ENCODE measurements around the gene PITHD1.
A peak's percentile ranks its signal among the peaks of the same experiment; 100 is the strongest.
"Not testable (repeated sequence)": the region's sequence is repeated elsewhere in the genome, so short reads cannot be mapped to it uniquely, and the experiment has no call there.

Gene PITHD1, protein sequence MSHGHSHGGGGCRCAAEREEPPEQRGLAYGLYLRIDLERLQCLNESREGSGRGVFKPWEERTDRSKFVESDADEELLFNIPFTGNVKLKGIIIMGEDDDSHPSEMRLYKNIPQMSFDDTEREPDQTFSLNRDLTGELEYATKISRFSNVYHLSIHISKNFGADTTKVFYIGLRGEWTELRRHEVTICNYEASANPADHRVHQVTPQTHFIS

DNA sequence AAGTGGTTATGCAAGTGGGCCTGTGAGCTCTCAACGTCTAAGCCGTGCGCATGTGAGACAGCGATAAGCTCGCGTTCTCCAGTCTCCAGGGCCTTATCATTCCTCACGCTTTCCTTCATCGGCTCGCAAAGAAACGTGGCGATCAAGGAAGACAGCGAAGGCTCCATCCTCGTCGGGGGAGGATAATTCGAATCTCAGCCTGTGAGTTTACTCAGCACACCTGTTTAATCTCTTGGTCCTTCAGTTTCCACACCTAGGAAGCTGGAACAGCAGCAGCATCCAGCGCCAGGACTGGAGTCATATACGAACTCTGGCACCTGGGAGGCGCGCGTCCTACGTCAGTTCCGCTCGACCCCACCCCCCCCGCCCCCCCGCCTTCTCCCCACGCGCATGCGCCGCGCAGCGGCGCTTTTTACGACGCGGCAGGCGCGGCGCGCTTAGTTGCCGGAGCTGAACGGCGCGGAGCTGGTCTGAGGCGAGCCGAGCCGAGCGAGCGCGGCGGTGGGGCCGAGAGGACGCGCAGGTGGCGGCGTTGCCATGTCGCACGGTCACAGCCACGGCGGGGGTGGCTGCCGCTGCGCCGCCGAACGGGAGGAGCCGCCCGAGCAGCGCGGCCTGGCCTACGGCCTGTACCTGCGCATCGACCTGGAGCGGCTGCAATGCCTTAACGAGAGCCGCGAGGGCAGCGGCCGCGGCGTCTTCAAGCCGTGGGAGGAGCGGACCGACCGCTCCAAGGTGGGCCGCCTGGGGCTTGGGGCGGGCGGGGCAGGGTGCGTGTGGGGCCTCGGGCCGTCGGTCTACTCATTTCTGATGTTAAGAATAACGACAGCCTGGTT lies at the start of gene PITHD1:
Gene PITHD1 (plus strand): TSS at position 440 of the 836 bp plus-strand sequence. CDS start 98 bp downstream, at position 538.
- peak; percentile 88 for DNase-seq

GRCh38 chr1:23732363-23733224 lies 45.6 kb upstream of the PITHD1 start:
- DNase-seq = no peak

- DNase-seq = not testable (repeated sequence)
Observed at GRCh38 chr1:23733281-23733680, 44.9 kb upstream of the PITHD1 start.

DNA sequence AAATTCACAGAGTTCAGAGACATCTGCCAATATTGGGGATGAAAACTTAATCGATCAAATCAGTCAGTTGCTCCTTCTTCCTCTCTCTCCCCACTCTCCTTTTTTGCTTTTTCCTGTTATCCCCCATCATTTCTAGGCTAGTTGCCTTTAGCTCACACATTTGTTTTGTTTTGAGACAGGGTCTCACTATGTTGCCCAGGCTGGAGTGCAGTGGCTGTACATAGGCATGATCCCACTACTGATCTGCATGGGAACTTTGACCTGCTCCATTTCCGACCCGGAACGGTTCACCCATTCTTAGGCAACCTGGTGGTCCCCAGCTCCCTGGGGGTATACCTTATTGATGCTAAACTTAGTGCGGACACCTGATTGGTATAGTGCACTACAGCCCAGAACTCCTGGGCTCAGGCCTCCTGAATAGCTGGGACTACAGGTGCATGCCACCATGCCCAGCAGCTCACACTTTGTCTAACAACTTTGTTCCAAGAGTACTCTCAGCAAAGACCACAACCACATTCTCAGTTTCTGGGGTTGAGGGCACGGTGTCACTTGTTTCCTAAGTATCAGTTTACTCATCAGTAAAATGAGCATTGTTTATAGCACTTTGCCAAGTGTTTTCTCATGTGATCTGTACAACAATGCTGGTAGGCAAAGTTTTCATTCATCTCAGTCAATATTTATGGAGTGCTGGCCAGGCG lies 41.6 kb upstream of the PITHD1 start:
- peak; percentile 65 for DNase-seq

- DNase-seq = no peak
Observed at GRCh38 chr1:23741609-23742008, 36.6 kb upstream of the PITHD1 start.

DNA sequence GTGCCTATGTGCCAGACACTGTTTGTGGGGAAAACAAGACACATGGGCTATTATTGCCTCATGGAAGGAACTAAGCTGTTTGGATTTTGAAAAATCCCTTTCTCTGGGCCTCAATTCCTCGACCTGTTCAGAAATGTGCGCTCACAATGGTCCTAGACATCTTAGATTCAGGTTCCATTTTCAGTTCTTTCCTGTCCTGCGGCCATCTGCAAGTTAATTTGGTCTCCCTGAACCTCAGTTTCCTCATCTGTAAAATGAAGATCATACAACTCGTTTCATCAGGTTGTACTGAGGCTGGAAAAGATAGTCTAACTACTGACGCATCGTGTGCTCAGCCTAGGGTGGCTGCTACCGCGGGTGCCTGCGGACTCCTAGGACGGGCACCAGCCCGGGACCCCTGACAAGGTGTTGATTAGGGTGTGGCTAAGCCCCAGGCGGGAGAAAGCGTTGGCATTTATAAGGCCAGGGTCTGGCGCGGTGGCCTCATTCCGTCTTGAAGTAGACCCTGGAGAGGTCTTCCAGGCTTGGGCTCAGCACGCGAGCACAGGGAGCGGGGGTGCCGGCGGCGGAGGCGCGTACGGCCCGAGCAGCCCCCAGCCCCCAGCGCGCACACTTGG lies 35.4 kb upstream of the PITHD1 start:
- peak; percentile 26 for DNase-seq

DNA sequence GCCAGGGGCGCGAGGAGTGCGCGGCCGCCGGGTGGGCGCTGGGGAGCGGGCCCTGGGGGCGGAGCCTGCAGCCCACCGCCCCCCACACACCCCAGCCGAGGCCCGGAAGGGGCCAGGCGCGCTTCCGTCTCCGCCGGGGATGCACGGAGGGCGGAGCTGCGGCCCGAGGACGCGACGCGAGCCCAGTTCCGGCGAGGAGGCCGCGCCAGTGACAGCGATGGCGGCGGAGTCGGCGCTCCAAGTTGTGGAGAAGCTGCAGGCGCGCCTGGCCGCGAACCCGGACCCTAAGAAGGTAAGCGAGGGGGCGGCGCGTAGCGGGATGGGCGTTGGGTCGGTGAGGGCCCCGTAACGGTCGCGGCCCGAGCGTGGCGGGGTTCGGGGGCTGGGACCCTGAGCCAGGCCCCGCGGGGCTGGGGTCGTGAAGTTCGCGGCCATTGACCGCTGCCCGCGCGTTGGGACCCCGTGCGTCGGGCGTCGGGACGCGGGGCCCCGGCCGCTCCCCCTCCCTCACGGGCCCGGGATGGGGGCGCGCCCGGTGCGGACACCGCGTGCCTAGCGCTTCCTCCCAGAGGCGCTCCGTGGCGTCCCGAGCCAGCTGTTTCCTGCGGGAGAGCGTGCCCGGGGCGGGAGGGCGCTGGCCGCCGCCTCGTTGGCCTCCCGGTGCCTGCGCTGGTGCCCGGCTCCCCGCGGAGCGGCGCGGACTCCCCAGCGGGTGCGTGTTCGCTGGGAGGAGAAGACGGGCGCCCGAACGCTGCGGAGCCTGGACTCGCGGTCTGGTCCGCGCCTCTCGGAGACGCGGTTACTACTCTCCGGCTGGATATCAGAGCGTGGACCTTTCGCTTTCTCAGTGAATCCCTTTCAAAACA lies 34.7 kb upstream of the PITHD1 start, which contains the start of gene ELOA:
Gene ELOA (plus strand): TSS at position 185 of the 866 bp plus-strand sequence. CDS start 33 bp downstream, at position 218.
- DNase-seq = peak; percentile 88

GRCh38 chr1:23745515-23745914 lies 32.7 kb upstream of the PITHD1 start:
- peak; percentile 45 for DNase-seq

DNA sequence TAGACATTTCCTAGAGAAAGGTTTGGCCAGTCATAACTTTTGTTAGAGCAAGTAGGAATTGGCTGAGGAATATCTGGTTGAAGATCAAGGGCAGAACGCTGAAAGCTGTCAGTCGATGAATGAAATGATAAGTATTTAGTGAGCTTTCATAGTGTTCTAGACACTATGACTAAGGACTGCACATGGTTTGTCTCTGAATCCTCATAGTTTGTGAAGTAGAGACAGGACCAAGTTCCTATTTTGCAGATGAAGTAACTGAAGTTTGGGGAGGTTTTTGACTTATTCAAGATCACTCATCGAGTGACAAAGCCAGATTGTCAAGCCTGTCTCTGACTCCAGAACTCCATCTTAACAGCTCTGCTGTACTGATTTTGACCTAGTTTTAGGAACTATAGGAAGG lies 30.2 kb upstream of the PITHD1 start:
- DNase-seq = no peak

GRCh38 chr1:23751050-23751814 lies 27.0 kb upstream of the PITHD1 start:
- peak; percentile 64 for DNase-seq

GRCh38 chr1:23751815-23752200 lies 26.4 kb upstream of the PITHD1 start:
- no peak for DNase-seq

DNA sequence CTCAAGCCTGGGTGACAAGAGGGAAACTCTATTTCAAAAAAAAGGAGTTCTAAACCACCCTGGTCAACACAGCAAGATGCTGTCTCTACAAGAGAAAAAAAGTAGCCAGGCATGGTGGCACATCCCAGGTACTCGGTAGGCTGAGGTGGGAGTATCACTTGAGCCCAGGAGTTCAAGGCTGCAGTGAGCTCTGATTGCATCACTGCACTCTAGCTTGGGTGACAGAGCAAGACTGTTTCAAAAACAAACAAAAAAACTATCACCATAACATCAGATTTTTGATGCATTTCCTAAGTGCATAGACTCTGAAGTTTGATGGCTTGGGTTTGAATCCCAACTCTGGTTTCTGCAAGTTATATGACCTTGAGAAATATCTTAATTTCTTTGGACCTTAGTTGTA lies 25.3 kb upstream of the PITHD1 start:
- no peak for DNase-seq

DNA sequence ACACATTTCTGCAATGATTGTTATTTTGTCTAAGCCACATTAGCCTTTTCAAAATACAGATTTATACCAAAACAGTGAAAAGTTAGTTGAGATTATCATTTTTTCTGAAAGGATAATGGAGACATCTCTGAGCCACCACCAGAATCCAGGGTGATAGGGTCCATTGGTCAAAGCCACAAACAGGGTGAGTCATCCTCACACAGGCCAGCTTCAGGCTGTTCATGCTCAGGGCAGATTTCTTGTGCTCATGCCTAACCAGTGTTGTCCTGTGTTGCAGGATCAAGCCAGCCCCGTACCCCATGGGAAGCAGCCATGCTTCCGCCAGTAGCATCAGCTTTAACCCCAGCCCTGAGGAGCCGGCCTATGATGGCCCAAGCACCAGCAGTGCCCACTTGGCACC lies 21.5 kb upstream of the PITHD1 start:
- no peak for DNase-seq

DNA sequence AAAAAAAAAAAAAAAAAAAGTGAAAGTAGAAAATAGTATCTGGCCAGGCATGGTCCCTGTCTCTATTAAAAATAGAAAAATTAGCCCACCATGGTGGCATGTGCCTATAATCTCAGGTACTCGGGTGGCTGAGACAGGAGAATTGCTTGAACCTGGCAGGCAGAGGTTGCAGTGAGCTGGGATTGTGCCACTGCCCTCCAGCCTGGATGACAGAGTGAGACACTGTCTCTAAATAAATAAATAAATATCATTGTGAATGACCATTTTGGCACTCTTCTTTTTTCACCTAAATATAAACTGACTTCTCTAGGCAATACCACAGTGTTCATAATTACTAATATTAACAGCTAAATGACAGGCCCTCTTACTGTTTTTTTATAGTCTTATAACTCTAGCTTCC lies 20.4 kb upstream of the PITHD1 start:
- no peak for DNase-seq

DNA sequence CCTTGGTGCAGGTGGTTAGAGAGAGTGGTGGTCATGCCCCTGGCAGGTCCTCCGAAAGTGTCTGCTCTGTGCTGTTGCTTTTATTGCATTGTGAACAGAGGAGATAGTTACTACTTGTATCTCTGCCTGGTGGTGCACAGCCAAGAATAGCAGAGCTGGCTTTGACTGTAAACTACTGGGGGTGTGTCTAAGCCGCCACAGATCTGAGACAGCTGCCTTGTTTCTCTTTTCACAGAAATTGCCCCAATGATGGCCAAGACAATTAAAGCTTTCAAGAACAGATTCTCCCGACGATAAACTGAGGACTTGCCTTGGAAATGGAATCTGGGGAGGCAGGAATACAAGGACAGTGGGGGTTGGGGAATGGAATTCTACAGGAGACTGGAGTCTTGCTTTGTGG lies 18.9 kb upstream of the PITHD1 start:
- no peak for DNase-seq

- no peak for DNase-seq
Observed at GRCh38 chr1:23763041-23763577, 15.1 kb upstream of the PITHD1 start.

DNA sequence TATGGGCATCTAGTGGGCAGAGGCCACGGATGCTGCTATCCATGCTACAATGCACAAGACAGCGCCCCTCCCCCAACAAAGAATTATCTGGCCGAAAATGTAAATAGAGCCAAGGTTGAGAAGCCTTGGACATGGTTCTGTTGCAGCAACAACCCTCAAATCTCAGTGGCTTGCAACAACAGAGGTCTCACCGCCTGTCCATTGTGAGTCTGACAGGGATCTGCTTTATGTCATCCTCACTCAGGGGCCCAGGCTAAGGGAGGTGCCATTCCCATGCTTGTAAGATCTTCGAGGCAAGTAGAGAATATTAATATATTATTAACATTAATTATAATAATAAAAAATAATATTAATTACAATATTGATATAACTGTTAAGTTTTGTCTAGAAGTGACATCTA lies 9.5 kb upstream of the PITHD1 start:
- no peak for DNase-seq

DNA sequence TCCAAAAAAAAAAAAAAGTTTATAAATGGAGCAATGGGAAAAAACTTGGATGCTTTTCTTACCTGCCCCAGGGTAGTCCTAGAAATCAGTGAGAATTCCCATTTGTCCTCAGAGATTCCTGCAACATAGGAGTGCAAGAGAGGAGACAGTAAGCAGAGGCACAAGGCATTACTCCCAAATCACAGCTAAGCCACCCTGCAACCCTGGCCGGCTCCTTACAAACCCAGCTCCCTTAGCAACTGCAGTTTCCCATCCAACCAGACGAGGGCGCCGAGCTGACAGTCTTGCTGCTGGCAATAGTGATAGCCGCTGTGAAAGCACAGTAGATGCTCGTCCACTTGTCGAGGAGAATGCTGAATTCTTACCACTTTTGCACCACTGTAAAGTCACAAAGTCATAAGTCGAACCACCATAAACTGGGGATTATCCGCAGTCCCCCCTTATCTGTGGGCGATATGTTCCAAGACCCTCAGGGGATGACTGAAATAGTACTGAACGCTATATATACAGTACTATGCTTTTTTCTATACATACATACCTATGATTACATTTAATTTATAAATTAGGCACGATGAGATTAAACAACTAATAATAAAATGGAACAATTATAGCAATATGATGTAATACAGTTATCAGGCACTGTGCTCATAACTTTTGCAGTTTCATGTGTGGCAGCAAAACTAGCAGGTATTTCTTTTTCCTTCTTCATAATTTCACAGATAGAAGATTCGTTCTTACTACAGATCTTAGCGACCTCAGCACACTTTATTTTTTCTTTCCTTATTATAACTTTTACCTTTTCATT lies 6.0 kb upstream of the PITHD1 start:
- peak; percentile 91 for DNase-seq

DNA sequence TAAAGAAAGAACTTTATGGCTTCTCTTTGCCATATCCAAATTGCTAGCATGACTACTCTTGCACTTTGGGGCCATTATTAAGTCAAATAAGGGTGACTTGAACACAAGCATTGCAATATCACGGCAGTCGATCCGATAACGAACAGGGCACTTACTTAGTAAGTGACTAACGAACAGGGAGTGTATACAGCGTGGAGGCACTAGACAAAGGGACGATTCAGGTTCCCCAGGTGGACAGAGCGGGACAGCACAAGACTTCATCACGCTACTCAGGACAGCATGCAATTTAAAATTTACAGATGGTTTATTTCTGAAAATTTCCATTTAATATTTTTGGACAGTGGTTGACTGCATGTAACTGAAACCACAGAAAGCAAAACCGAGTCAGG lies 5.4 kb upstream of the PITHD1 start:
- DNase-seq = no peak
